ENCODE measurements around the gene F10.

- TF ChIP-seq CTCF (IDR thresholded peaks at IDR 0.05; ENCODE audit: insufficient read depth, low read length) (no peak), POLR2AphosphoS5 (IDR thresholded peaks at IDR 0.05; ENCODE audit: low read depth) (no peak)
Measured at GRCh38 chr13:113080901-113081521, 41.6 kb upstream of the F10 start.
